Common myeloid progenitor, CD34-positive (primary cell): ENCODE measurements around the gene CD3G.

ENCODE experiments used
- CTCF ChIA-PET: fragments of 350-600 bp; sonication (Branson Sonifier 250); formaldehyde crosslinking; loops from one replicate; lab custom pipeline; 2021; ENCODE audit warnings: antibody characterized with exemption; lab: Charles Lee
- POLR2A ChIA-PET: fragments of 350-600 bp; sonication (Branson Sonifier 250); formaldehyde crosslinking; loops from one replicate; lab custom pipeline; 2021; ENCODE audit warnings: antibody characterized with exemption; lab: Charles Lee
- DNase-seq, 3 donors: peaks; one replicate each; pipeline versions ENCODE4 v3.0.0 to v3.0.0-alpha.2; 2013
- H3K27ac ChIP-seq, 2 experiments: 1 replicate in 1 of 2; 2 replicates in 1 of 2; pipeline ENCODE4 v1.7.0; 2013; ENCODE audit warnings: inconsistent platforms in 2 of 2, low read length in 2 of 2, mild to moderate bottlenecking in 2 of 2, low read depth in 1 of 2, moderate library complexity in 1 of 2; ENCODE audit not compliant: severe bottlenecking in 2 of 2, insufficient read depth in 1 of 2, poor library complexity in 1 of 2
- H3K27me3 ChIP-seq, 5 experiments: replicated peaks in 2 of 5; 1 replicate in 3 of 5; 2 replicates in 2 of 5; pipeline versions ENCODE4 v1.6.1 to v1.7.0; 2013; ENCODE audit warnings: low read length in 4 of 5, mild to moderate bottlenecking in 2 of 5, moderate library complexity in 2 of 5, inconsistent platforms in 1 of 5; ENCODE audit not compliant: insufficient read depth in 5 of 5, control insufficient read depth in 4 of 5
- H3K36me3 ChIP-seq, 4 experiments: 1 replicate in 2 of 4; 2 replicates in 2 of 4; pipeline versions ENCODE4 v1.6.1 to v1.7.0; 2013; ENCODE audit warnings: low read length in 3 of 4, control low read depth in 1 of 4, mild to moderate bottlenecking in 1 of 4; ENCODE audit not compliant: control insufficient read depth in 4 of 4, insufficient read depth in 4 of 4
- H3K4me1 ChIP-seq, 4 experiments: 1 replicate in 3 of 4; 2 replicates in 1 of 4; pipeline versions ENCODE4 v1.6.1 to v1.7.1; 2013; ENCODE audit warnings: low read length in 3 of 4, mild to moderate bottlenecking in 3 of 4, control low read depth in 1 of 4, inconsistent platforms in 1 of 4, moderate library complexity in 1 of 4; ENCODE audit not compliant: control insufficient read depth in 4 of 4, insufficient read depth in 4 of 4; ENCODE audit errors: control extremely low read depth in 1 of 4
- H3K4me3 ChIP-seq, 7 experiments: 1 replicate in 4 of 7; 2 replicates in 3 of 7; pipeline versions ENCODE4 v1.5.1 to v1.7.0; 2013; ENCODE audit warnings: mild to moderate bottlenecking in 7 of 7, low read length in 6 of 7, moderate library complexity in 6 of 7, inconsistent platforms in 2 of 7, low read depth in 2 of 7, control low read depth in 1 of 7; ENCODE audit not compliant: insufficient read depth in 4 of 7, control insufficient read depth in 1 of 7; ENCODE audit errors: extremely low read depth in 1 of 7
- H3K9me3 ChIP-seq, 5 experiments: 1 replicate in 4 of 5; 2 replicates in 1 of 5; pipeline versions ENCODE4 v1.6.1 to v1.7.1; 2013; ENCODE audit warnings: low read length in 4 of 5, mild to moderate bottlenecking in 2 of 5, inconsistent platforms in 1 of 5, low read depth in 1 of 5, moderate library complexity in 1 of 5; ENCODE audit not compliant: control insufficient read depth in 4 of 5, insufficient read depth in 2 of 5; ENCODE audit errors: control extremely low read depth in 1 of 5
- WGBS: methylation state at CpG from one replicate; pipeline ENCODE4 v1.1.5; 2013; ENCODE audit not compliant: insufficient coverage; 5-methylcytosine and 5-hydroxymethylcytosine counted together

Gene CD3G

DNA sequence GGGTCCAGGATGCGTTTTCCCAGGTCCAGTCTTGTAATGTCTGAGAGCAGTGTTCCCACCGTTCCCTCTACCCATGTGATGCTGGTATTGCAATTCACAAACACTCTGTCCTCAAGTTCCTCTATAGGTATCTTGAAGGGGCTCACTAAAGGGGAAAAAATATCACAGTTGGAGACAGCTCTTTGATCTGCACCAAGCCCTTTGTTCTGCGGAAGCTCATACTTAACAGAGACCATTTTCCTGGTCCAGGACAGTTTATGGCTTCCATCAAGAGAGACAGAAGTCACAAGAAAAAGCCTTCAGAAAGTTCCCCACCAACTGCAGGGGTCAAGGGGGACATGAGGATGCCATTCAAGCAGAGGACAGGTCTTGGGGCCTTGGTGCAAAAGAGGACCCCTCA, 3.7 kb upstream of the CD3G start:
- no peak overlapping the region for H3K4me3 ChIP-seq
- CTCF ChIA-PET, result interaction anchor here (1.3 to 3.9 kb wide), 2 partner anchors 12 to 44 kb away, joined by 6 to 14 read pairs; no protein-coding TSS in a partner anchor
- 100% methylated on average over 3 of the region's 3 CpGs for WGBS
- no peak overlapping the region for H3K27ac ChIP-seq
- peaks cover 0 to 10% (median 2%) of the 10 kb centered on the region in 4 experiments for H3K4me1 ChIP-seq
- H3K27me3 ChIP-seq, result no peaks in the 10 kb centered on the region
- no peaks in the 10 kb centered on the region for H3K9me3 ChIP-seq
- H3K36me3 ChIP-seq, result no peaks in the 10 kb centered on the region
- POLR2A ChIA-PET, result no interaction called here
- DNase-seq, result no peak

DNA sequence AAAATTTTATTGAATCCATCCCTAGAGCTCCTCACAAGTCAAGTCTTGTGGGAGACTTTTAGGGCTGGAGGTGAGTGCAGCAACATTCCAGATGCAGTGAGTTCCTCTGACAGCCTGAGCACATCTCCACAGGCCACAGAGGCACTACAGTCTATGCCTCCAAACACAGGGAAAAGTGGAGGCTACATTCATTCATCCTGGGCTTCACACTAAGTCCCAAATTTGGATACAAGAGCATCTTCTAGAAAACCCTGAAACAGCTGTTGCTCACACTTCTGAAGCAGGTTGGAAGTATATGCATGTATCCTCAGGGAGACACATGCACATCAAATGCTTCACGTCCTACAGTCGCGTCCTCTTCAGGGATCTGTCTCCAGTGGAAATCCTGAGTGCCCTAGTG, 2.9 kb upstream of the CD3G start:
- no peak for DNase-seq
- Histone ChIP-seq H3K27ac (no peak overlapping the region), H3K36me3 (no peaks in the 10 kb centered on the region), H3K27me3 (no peaks in the 10 kb centered on the region), H3K4me1 (peaks cover 0 to 10% (median 2%) of the 10 kb centered on the region in 4 experiments), H3K9me3 (no peaks in the 10 kb centered on the region), H3K4me3 (no peak overlapping the region)
- CTCF ChIA-PET, result interaction anchor here (0.6 to 3.9 kb wide), 3 partner anchors 11 to 45 kb away, joined by 3 to 14 read pairs (median 6); no protein-coding TSS in a partner anchor
- POLR2A ChIA-PET, result no interaction called here
- WGBS, result 90% methylated on average over 3 of the region's 3 CpGs

DNA sequence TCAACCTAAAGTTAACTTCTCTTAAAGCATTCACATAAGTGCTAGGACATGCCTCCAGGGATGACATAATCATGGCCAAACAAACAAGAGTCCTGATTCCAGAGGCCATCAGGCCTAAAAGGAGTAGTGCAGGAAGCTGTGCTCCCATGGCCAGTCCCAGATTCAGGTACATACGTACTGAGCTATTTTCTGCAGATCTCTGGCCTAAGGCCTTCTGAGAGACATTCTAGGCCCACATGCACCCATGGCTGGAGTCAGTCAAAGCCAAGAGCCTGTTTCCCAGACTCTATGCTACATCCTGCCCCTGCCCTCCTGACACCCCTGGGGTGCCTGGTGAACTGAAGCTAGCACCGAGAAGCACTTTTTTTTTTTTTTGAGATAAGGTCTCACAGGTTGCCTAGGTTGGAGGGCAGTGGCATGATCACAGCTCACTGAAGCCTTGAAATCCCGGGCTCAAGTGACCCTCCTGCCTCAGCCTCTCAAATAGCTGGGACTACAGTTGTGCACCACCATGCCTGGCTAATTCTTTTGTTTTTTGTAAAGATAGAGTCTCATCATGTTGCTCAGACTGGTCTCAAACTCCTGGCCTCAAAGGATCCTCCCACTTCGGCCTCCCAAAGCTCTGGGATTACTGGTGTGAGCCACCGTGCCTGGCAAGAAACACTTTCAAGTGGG, 2.2 kb upstream of the CD3G start:
- Histone ChIP-seq H3K27ac (no peak overlapping the region), H3K36me3 (no peaks in the 10 kb centered on the region), H3K4me1 (peaks cover 0 to 10% (median 2%) of the 10 kb centered on the region in 4 experiments), H3K9me3 (no peaks in the 10 kb centered on the region), H3K27me3 (no peaks in the 10 kb centered on the region), H3K4me3 (no peak overlapping the region)
- ChIA-PET POLR2A (no interaction called here), CTCF (interaction anchor here (0.6 to 1.0 kb wide), 2 partner anchors 19 to 46 kb away, joined by 3 to 4 read pairs; no protein-coding TSS in a partner anchor)
- DNase-seq, result no peak
- whole genome bisulfite sequencing, result 96% methylated on average over 4 of the region's 5 CpGs

DNA sequence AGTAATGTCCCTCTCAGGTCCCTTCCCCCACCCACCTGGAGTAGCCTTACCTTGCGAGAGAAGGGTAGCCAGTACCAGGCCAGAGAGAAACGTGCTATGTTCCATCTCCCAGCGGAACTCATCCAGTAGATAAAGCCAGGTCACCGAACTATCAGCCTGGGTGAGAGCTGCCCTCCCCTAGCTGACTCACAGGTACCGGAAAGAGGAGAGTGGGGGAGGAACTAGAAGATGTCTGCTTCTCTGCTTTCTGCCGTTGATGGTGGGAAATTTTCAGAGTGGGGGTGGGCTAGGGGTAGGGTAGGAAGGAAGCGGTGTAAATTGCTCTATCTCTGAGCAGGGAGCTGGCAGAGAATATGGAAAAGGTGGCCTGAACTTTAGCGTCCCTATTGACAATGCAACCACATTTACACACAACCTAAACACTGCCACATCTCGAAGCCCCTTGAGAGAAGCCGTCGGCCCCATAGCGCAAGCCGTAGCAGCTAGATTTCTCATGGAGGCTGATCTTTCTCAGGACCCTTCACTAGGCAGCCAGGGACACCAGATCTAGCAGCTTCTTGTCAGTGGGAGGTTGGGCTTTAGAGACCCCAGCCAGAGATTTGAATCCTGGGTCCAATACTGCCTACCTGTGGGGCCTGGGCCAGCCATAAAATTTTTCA, 1.5 kb upstream of the CD3G start, which contains the start of gene CD3D:
Gene CD3D, minus strand, starts transcription at position 203 of the 659 bp plus-strand sequence. Its CDS starts 98 bp downstream, at position 105.
- POLR2A ChIA-PET, result no interaction called here
- CTCF ChIA-PET, result interaction anchor here (1.0 kb wide), 1 partner anchor 47 kb away, joined by 4 read pairs; no protein-coding TSS in a partner anchor
- WGBS, result 92% methylated on average over 11 of the region's 13 CpGs
- H3K27me3 ChIP-seq, result no peaks in the 10 kb centered on the region
- no peaks in the 10 kb centered on the region for H3K36me3 ChIP-seq
- H3K9me3 ChIP-seq, result no peaks in the 10 kb centered on the region
- peaks cover 0 to 10% (median 2%) of the 10 kb centered on the region in 4 experiments for H3K4me1 ChIP-seq
- no peak within 1 kb of the TSS for H3K4me3 ChIP-seq
- no peak for DNase-seq
- no peak within 1 kb of the TSS for H3K27ac ChIP-seq

DNA sequence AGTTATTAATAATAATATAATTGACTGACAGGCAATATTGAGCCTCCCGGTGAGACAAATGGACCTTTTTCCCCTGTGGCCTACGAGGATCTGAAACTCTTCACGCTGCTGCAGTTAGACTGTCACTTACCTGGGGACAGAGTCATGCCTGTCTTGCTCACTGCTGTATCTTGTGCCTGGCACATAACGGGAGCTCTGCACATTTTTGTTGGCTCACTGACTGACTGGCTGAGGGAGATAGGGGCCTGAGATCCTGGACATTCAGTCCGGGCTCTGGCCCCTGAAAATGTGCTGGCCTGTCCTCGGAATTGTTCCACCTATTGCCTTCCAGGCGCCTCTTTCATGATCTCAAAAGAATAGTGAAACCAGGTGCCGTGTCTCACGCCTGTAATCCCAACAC, 896 bp upstream of the CD3G start:
- no peak for DNase-seq
- POLR2A ChIA-PET, result no interaction called here
- Histone ChIP-seq H3K9me3 (no peaks in the 10 kb centered on the region), H3K36me3 (no peaks in the 10 kb centered on the region), H3K27me3 (no peaks in the 10 kb centered on the region), H3K27ac (no peak overlapping the region), H3K4me1 (peaks cover 0 to 9% (median 2%) of the 10 kb centered on the region in 4 experiments), H3K4me3 (no peak overlapping the region)
- WGBS, result 89% methylated on average over 9 of the region's 9 CpGs
- CTCF ChIA-PET, result no interaction called here

DNA sequence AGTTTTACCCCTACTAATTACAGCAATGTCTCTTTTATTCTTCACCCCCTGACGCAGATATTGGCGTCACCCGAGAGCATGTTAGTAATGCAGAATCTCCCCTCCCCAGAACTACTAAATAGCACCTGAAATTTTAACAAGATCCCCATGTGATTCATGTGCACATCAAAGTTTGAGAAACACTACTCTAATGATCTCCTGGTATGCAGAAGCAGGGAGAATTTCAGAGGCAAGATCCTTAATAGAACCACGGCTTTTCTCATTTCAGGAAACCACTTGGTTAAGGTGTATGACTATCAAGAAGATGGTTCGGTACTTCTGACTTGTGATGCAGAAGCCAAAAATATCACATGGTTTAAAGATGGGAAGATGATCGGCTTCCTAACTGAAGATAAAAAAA, 5.3 kb downstream of the CD3G start:
- H3K4me3 ChIP-seq, result no peak overlapping the region
- no peak overlapping the region for H3K27ac ChIP-seq
- ChIA-PET CTCF (interaction anchor here (1.2 to 3.3 kb wide), 3 partner anchors 43 to 169 kb away, joined by 3 to 14 read pairs (median 3); no protein-coding TSS in a partner anchor), POLR2A (no interaction called here)
- 89% methylated on average over 6 of the region's 6 CpGs for WGBS
- no peaks in the 10 kb centered on the region for H3K4me1 ChIP-seq
- no peak for DNase-seq
- H3K27me3 ChIP-seq, result peaks cover 0 to 2% (median 0%) of the 10 kb centered on the region in 5 experiments
- no peaks in the 10 kb centered on the region for H3K36me3 ChIP-seq
- H3K9me3 ChIP-seq, result no peaks in the 10 kb centered on the region
